Colonic mucosa (tissue), 4 donors: ENCODE results near the gene TGOLN2. TPM values are rescaled to one million over a fixed set of nuclear protein-coding genes. Genes with fewer than 3 reads are reported as not detected.

Source experiments
- DNase-seq: peaks from one replicate; pipeline ENCODE4 v3.0.0-alpha.2; 2020
- H3K27ac ChIP-seq: fragments of 200-600 bp; one replicate; pipeline ENCODE4 v1.8.0; 2021
- H3K27me3 ChIP-seq: fragments of 200-600 bp; one replicate; pipeline ENCODE4 v1.8.0; 2021
- H3K36me3 ChIP-seq: fragments of 200-600 bp; one replicate; pipeline ENCODE4 v1.8.0; 2021
- H3K4me1 ChIP-seq: fragments of 200-600 bp; one replicate; pipeline ENCODE4 v1.8.0; 2021; ENCODE audit warnings: mild to moderate bottlenecking
- H3K4me3 ChIP-seq: fragments of 200-600 bp; one replicate; pipeline ENCODE4 v1.8.0; 2021
- H3K9ac ChIP-seq, 2 donors: one replicate each; pipeline ENCODE4 v1.7.0; 2013; ENCODE audit warnings: control low read depth in 2 of 2, low read depth in 2 of 2, low read length in 2 of 2
- H3K9me3 ChIP-seq: fragments of 200-600 bp; one replicate; pipeline ENCODE4 v1.8.0; 2021
- CTCF ChIP-seq: fragments of 200-600 bp; IDR thresholded peaks from one replicate; pipeline ENCODE4 v1.8.0; 2022; ENCODE audit warnings: antibody characterized with exemption, mild to moderate bottlenecking
- intact Hi-C: fragments of 100-400 bp; cut with DNase I; formaldehyde crosslinking; loops from one replicate; pipeline ENCODE4 v1.14.1; 2022
- total RNA-seq, 2 donors: library from RNA; stranded (reverse); fragmentation: NEBNext Ultra II Directional in 1 of 2; extraction: Animal tissue kit (Norgen Biotek cat#: 25700) in 1 of 2; gene quantifications; one replicate each; pipeline ENCODE4 v1.2.1, GENCODE V29; 2021
- donor health status: healthy.
- donor health status: DM: no; HTN: no; CAD: no.
- donor health status: DM: no; HTN: no; CAD: no.

Gene TGOLN2
- total RNA-seq, 2 donors from 2014 or later = 140 to 162 TPM

GRCh38 chr2:85291425-85292023, 36.3 kb downstream of the TGOLN2 start:
- TF ChIP-seq CTCF = no peak
- Histone ChIP-seq H3K27me3 (no peaks in the 10 kb centered on the region), H3K4me3 (no peak overlapping the region), H3K36me3 (no peaks in the 10 kb centered on the region), H3K4me1 (no peaks in the 10 kb centered on the region), H3K27ac (no peak overlapping the region), H3K9ac (no peak overlapping the region), H3K9me3 (no peaks in the 10 kb centered on the region)
- no peak for DNase-seq
- intact Hi-C loops = loop anchor here (10.0 kb wide), 1 partner anchor 367 kb away; no protein-coding TSS in a partner anchor

- no peak for DNase-seq
- no peak overlapping the region for H3K27ac ChIP-seq
- no peaks in the 10 kb centered on the region for H3K9me3 ChIP-seq
- TF ChIP-seq CTCF = no peak
- H3K27me3 ChIP-seq = no peaks in the 10 kb centered on the region
- H3K9ac ChIP-seq = no peak overlapping the region
- no peaks in the 10 kb centered on the region for H3K36me3 ChIP-seq
- no peaks in the 10 kb centered on the region for H3K4me1 ChIP-seq
- intact Hi-C loops = loop anchor here (5.0 kb wide), 1 partner anchor 156 kb away; the partner anchor contains the start of gene TCF7L1
- no peak overlapping the region for H3K4me3 ChIP-seq
These were observed 39.5 kb downstream of the TGOLN2 start for GRCh38 chr2:85288244-85288725.

GRCh38 chr2:85287721-85288120, 40.1 kb downstream of the TGOLN2 start:
- TF ChIP-seq CTCF = no peak
- Histone ChIP-seq H3K4me3 (no peak overlapping the region), H3K4me1 (no peaks in the 10 kb centered on the region), H3K36me3 (no peaks in the 10 kb centered on the region), H3K9ac (no peak overlapping the region), H3K27ac (no peak overlapping the region), H3K27me3 (no peaks in the 10 kb centered on the region), H3K9me3 (no peaks in the 10 kb centered on the region)
- DNase-seq = no peak
- intact Hi-C loops = loop anchor here (5.0 kb wide), 1 partner anchor 155 kb away; the partner anchor contains the start of gene TCF7L1

- Histone ChIP-seq H3K27ac (no peak overlapping the region), H3K36me3 (no peaks in the 10 kb centered on the region), H3K27me3 (no peaks in the 10 kb centered on the region), H3K9ac (no peak overlapping the region), H3K9me3 (no peaks in the 10 kb centered on the region), H3K4me1 (no peaks in the 10 kb centered on the region), H3K4me3 (no peak overlapping the region)
- no peak for TF ChIP-seq CTCF
- no peak for DNase-seq
- intact Hi-C loops = loop anchor here (5.0 kb wide), 1 partner anchor 155 kb away; the partner anchor contains the start of gene TCF7L1
These were observed 40.9 kb downstream of the TGOLN2 start for GRCh38 chr2:85286918-85287317.

- Histone ChIP-seq H3K27ac (no peak overlapping the region), H3K36me3 (no peaks in the 10 kb centered on the region), H3K9ac (no peak overlapping the region), H3K9me3 (no peaks in the 10 kb centered on the region), H3K4me3 (no peak overlapping the region), H3K27me3 (no peaks in the 10 kb centered on the region), H3K4me1 (no peaks in the 10 kb centered on the region)
- intact Hi-C loops = no loop called here
- no peak for TF ChIP-seq CTCF
- no peak for DNase-seq
These were observed 44.1 kb downstream of the TGOLN2 start for GRCh38 chr2:85283641-85284040.
